HG02973 (cell line): ENCODE measurements around the gene AHCYL2.
"Not testable (repeated sequence)": the region's sequence is repeated elsewhere in the genome, so short reads cannot be mapped to it uniquely, and the experiment has no call there.

Experiments
- ATAC-seq: cut with Tn5 transposase; IDR thresholded peaks from one replicate; pipeline ENCODE4 v1.9.1; 2021; ENCODE audit warnings: moderate library complexity; ENCODE audit not compliant: unreplicated experiment

Gene AHCYL2

GRCh38 chr7:129240119-129240820 lies 15.4 kb downstream of the AHCYL2 start:
- no peak for ATAC-seq

- ATAC-seq, result no peak
Measured at GRCh38 chr7:129244220-129244619, 19.4 kb downstream of the AHCYL2 start.

- ATAC-seq, result no peak
Measured at GRCh38 chr7:129245533-129245932, 20.7 kb downstream of the AHCYL2 start.

- no peak for ATAC-seq
Measured at GRCh38 chr7:129247087-129247486, 22.3 kb downstream of the AHCYL2 start.

- ATAC-seq, result no peak
Measured at GRCh38 chr7:129252128-129252527, 27.3 kb downstream of the AHCYL2 start.

DNA sequence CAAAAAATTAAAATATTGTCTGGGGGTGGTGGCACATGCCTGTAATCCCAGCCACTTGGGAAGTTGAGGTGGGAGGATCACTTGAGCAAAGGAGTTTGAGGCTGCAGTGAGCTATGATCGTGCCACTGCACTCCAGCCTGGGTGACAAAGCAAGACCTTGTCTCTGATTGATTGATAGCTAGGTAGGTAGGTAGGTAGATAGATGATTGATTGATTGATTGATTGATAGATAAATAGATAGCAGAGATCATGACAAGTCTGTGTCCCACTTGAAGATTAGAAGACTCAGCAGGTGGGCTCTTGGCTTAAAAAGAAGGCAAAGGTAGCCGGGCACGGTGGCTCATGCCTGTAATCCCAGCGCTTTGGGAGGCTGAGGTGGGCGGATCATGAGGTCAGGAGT lies 27.8 kb downstream of the AHCYL2 start:
- ATAC-seq, result not testable (repeated sequence)

DNA sequence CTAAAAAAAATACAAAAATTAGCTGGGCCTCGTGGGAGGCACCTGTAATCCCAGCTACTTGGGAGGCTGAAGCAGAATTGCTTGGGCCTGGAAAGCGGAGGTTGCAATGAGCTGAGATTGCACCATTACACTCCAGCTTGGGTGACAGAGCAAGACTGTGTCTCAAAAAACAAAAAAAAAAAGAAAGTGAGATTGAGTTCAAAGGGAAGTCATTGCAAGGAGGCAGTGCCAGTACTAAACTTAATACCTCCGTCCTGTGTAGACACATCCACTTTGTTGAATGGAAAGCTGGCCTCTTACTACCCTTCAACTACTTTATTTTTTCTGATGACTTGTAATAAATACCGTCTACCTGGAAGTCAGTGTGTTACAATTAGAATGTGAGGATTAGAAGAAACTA lies 31.0 kb downstream of the AHCYL2 start:
- ATAC-seq, result no peak

DNA sequence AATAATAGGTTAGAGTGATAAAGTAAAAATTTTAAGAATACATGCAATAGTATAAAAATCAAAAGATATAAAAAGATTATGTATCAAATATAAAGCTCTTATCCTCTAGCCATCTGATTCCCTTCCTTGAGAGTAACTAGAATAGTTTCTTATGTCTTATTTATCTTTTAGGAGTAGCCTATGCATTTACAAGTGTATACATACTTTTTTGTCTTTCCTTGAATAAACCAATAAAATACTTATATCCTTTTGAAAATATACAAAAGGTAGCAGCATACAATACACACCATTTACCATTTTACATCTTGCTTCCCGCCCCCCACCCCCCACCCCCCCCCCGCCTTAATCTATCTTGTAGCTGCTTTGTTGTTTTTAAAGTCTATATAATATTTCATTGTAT lies 31.4 kb downstream of the AHCYL2 start:
- ATAC-seq, result no peak

DNA sequence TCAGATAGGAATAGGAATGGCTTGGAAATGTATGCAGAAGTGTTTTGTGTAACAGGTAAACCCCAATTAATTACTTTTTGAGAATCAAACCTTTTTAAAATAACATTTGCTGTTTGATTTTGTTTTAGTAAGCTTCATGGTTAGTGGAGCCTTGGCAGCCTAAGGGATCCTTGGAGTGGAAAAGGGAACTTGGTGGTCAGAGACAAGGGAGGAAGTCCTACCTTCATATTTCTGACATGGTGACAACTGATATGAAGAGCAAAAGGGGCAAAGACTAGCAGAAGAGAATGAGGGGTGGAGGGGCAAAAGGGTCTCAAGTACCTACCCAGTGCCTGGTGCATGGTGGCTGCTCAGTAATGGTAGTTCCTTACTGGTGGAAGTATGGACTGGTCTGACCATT lies 32.3 kb downstream of the AHCYL2 start:
- no peak for ATAC-seq

DNA sequence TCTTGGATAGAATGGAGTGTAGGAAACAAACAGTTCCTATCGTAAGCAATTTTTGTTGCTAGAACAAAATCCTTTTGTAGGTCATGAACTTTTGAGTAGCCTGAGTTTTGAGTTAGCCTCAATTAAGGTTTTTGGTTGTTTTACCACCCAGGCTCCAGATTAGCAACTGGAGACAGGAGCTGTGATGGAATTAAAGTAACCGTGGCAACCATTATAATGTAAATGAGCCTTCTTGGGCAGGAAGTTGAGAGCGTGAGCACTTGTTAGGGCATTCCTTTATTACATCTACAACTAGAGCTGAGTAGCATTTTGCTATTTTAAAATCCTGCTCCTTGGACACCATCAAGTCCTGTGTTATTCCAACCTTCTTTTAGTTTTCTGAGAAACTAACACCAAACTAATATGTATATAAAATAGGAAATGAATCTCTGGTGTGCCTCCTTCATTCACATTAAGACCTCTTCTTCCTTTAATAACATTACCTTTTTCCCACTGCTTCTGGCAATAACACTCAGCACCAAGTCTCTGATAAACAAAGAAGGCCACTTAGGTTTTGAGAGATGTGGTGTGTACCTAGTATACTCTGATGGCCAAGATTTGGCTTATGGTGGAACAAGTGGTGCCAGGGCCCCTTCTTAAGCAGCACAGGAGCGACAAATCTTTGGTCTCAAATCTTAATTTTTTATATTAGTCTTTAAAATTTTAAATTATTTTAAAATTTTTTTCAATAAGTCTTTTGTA lies 34.0 kb downstream of the AHCYL2 start:
- no peak for ATAC-seq

- ATAC-seq, result no peak
Measured at GRCh38 chr7:129262324-129262723, 37.5 kb downstream of the AHCYL2 start.

DNA sequence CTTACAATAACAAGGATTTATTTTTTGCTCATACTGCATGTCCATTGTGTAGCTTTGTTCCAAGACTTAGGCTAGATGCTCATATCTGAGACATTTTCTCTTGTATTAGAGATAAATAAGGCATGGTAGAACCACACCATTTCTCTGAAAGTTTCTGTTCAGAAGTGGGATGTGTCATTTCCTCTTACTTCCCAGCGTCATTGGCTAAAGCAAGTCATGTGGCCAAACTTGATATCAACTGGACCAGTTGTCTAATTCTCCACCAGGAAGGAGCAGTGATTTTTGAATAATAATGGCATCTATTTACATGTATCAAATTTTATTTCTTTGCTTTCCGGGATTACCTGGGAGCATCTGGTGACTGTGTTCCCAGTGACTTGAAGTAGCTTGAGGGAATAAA lies 38.3 kb downstream of the AHCYL2 start:
- ATAC-seq, result no peak

- no peak for ATAC-seq
Measured at GRCh38 chr7:129264534-129264933, 39.7 kb downstream of the AHCYL2 start.

GRCh38 chr7:129265328-129265727 lies 40.5 kb downstream of the AHCYL2 start:
- ATAC-seq, result no peak

DNA sequence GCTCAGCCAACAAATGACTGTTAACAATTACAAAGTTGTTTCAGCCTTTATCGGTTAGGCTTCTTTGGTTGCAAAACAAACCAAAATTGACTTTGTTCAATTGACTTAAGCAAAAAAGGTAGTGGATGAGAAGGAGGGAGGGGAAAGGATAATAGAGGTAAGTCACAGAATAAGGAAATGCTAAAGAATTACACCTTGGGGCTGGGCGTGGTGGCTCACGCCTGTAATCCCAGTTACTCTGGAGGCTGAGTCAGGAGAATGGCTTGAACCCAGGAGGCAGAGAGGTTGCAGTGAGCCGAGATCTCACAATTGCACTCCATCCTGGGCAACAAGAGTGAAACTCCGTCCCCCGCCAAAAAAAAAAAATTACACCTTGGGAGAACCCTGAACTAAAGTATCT lies 41.4 kb downstream of the AHCYL2 start:
- no peak for ATAC-seq

DNA sequence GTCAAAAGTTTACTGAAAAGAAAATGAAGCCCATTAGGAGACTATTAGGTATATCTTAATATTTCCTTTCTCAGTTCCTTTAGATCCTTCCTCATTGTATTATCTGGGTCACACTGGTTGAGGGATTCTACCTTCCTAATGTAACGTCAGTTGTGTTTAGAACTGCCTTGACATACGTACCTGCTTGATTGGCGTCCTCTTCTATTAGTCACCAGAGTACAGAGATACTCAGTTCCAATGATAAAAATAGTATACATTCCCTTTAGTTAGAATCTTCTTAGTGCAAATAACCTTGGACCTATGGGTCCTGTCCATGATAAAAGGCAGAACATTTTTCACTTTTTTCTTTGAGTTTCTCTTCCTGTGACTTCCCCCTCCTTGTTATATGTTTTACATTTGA lies 45.2 kb downstream of the AHCYL2 start:
- ATAC-seq, result no peak

DNA sequence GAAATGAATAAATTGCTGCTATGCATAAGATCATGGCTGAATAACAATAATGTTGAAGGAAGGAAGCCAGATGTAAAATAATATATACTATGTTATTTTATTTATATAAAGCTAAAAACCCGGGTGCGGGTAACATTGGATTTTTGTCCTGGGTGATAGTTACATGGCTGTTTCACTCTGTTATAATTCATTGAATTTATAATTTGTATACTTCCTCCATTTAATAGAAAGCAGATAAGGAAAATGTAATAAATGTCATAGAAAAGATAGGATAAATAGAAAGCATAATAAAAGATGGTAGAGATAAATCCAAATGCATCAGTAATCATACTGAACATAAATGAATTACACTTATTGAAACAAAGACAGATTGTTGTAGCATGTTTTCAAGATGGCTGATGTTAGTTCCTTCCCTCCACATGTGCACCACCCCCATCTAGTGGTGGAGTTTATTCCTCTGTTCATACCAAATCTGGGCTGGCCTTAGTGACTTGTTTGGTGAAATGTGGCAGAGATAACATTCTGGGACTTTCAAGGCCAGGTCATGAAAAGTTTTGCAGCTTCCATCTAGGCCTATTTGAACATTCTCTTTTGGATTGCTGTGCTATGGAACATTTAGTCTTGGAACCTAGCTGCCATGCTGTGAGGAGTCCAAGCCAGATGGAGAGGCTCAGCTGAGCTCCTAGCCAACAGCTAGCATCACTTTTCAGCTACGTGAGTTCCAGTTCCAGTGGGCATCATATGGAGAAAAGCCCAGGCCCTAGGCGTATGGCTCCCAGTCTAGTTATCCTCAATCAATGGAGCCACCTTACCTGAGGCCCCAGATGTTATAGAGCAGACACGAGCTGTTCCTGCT lies 46.9 kb downstream of the AHCYL2 start:
- no peak for ATAC-seq

DNA sequence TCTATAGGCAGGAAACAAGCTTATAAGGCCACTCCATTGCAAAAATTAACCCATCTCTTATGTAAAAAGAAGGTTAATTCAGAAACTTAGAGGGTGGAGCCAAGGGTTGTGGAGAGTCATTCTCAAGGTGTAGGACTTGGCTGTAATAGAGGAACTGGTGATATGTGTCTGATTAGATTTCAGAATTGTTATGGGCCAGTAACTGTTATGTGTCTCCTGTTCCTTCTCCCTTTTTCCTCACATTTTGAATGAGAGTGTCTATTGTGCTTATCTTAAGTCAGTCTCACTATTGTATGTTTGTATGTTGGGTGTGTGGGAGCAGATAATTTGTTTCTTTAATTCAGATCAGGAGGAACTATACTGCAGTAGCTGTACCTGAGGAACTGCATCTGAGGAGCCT lies 49.1 kb downstream of the AHCYL2 start:
- ATAC-seq, result no peak

- no peak for ATAC-seq
Measured at GRCh38 chr7:129277629-129278028, 52.8 kb downstream of the AHCYL2 start.

GRCh38 chr7:129278688-129279087 lies 53.9 kb downstream of the AHCYL2 start:
- ATAC-seq, result no peak

DNA sequence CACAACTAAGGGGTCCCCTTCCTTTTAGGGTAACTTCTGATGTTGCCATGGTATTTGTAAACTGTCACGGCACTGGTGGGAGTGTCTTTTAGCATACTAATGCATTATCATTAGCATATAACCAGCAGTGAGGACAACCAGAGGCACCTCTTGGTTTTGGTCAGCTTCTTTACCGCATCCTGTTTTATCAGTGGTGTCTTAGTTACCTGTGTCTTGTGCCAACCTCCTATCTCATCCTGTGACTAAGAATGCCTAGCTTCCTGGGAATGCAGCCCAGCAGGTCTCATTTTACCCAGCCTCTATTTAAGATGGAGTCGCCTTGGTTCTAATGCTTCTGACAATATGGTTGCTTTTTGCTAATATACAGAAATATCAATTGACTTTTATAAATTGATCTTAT lies 54.9 kb downstream of the AHCYL2 start:
- no peak for ATAC-seq

- no peak for ATAC-seq
Measured at GRCh38 chr7:129281163-129281562, 56.3 kb downstream of the AHCYL2 start.
